DMS153 treated with DMSO at 0.1 percent for 48 hours (cell line): ENCODE data around the gene CCDC57.
"Not testable (repeated sequence)": the region's sequence is repeated elsewhere in the genome, so short reads cannot be mapped to it uniquely, and the experiment has no call there.

Experiments used
- DNase-seq: peaks from one replicate; lab custom pipeline; 2025; ENCODE audit not compliant: unreplicated experiment; lab: John Stamatoyannopoulos, UW

CCDC57 gene

GRCh38 chr17:82212331-82213250, at the start of gene CCDC57:
TSS of gene CCDC57 (minus strand) at chr17:82212842. CDS start at chr17:82201944, 10,898 bp downstream.
- DNase-seq = no peak

- no peak for DNase-seq
Observed at GRCh38 chr17:82262344-82262743, 49.7 kb upstream of the CCDC57 start.

GRCh38 chr17:82259972-82260961, 47.6 kb upstream of the CCDC57 start:
- not testable (repeated sequence) for DNase-seq

GRCh38 chr17:82258555-82258954, 45.9 kb upstream of the CCDC57 start:
- DNase-seq = no peak

- DNase-seq = no peak
Observed at GRCh38 chr17:82257473-82257872, 44.8 kb upstream of the CCDC57 start.

GRCh38 chr17:82256242-82256885, 43.7 kb upstream of the CCDC57 start:
- DNase-seq = no peak

GRCh38 chr17:82255402-82255972, 42.8 kb upstream of the CCDC57 start:
- DNase-seq = no peak

- not testable (repeated sequence) for DNase-seq
Observed at GRCh38 chr17:82254746-82255145, 42.1 kb upstream of the CCDC57 start.

- DNase-seq = not testable (repeated sequence)
Observed at GRCh38 chr17:82254096-82254495, 41.5 kb upstream of the CCDC57 start.

GRCh38 chr17:82253179-82253544, 40.5 kb upstream of the CCDC57 start:
- no peak for DNase-seq

- no peak for DNase-seq
Observed at GRCh38 chr17:82252511-82253178, 40.0 kb upstream of the CCDC57 start.

- no peak for DNase-seq
Observed at GRCh38 chr17:82250868-82251500, 38.3 kb upstream of the CCDC57 start.

GRCh38 chr17:82249896-82250581, 37.4 kb upstream of the CCDC57 start:
- DNase-seq = no peak

- DNase-seq = no peak
Observed at GRCh38 chr17:82248815-82249674, 36.4 kb upstream of the CCDC57 start.

- DNase-seq = no peak
Observed at GRCh38 chr17:82247856-82248671, 35.4 kb upstream of the CCDC57 start.

GRCh38 chr17:82247182-82247823, 34.7 kb upstream of the CCDC57 start:
- DNase-seq = no peak
